Limb (tissue), 2 donors: Measurements from ENCODE around the gene CLVS2.

Experiments used
- DNase-seq, 2 donors: peaks; one replicate each; pipeline ENCODE4 v3.0.0-alpha.2; 2016; ENCODE audit errors: extremely low spot score in 2 of 2

The CLVS2 gene

DNA sequence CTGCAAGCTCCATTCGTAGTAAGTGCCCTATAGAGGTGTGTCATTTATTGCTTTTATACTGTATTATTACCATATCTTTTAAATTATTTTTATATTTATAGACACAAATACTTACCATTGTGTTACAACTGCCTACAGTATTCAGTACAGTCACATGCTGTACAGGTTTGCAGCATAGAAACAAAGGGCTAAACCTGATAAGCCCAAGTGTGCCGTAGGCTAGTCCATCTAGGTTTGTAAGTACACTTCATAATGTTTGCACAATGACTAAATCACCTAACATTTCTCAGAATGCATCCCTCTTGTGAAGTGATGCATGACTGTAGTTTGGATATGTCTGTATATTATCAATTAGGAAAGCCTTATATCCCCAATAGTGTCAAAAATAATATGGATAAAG, 122.8 kb downstream of the CLVS2 start:
- no peak for DNase-seq
